ENCODE data around the gene OR14I1. TPM values are rescaled to one million over a fixed set of nuclear protein-coding genes. Genes with fewer than 3 reads are reported as not detected.

Gene OR14I1
- total RNA-seq, 2 experiments from 2014 or later = not detected

DNA sequence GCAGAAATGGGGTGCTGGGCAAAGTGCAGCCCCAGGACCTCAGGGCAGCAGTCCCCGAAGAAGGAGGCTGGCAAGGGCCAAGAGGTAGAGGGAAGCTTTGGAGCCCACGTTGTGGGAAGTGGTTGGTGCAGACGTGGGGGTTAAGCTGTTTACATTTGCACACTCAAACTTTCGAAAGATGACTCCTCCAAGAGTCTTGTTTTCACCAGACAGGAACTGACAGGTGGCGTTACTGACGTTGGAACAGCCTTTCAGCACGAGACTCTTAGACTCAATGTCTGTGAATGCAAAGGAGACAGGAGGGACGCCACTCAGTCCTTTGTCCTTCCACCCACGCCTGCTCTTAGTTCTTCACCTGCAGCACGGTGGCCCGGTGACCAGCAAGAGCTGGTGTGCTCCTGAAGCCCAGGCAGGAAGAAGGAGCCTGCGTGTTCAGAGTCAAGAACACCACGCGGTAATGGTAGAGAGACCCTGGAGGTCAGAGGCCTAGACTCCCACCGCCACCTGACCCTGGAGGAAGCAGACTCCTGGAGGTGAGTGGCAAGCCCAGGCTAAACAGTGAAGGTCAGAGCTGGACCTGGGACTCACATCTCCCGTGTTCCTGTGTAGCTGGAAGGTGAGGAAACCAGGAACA is 37.1 kb upstream of the OR14I1 start:
- Histone ChIP-seq H3K4me2 (ENCODE audit: low read length) (no peak overlapping the region), H3K9me3 (ENCODE audit: low read length) (no peaks in the 10 kb centered on the region), H3K4me1 (ENCODE audit: insufficient read depth, low read length, poor library complexity, severe bottlenecking) (no peaks in the 10 kb centered on the region), H3K27ac (ENCODE audit: low read depth, low read length, poor library complexity, severe bottlenecking) (no peak overlapping the region), H3K36me3 (ENCODE audit: insufficient read depth, low read length) (no peaks in the 10 kb centered on the region), H3K9me2 (ENCODE audit: insufficient read depth, low read length) (no peaks in the 10 kb centered on the region), H3K4me3 (ENCODE audit: low read depth, low read length, poor library complexity, severe bottlenecking) (no peak overlapping the region), H3K79me2 (ENCODE audit: insufficient read depth, low read depth, low read length) (no peaks in the 10 kb centered on the region), H4K20me1 (ENCODE audit: insufficient read depth, low read length) (no peaks in the 10 kb centered on the region), H2AFZ (ENCODE audit: low read length) (no peak overlapping the region; the same call in 1 of the 2 replicates)
- TF ChIP-seq, protein P1, sequence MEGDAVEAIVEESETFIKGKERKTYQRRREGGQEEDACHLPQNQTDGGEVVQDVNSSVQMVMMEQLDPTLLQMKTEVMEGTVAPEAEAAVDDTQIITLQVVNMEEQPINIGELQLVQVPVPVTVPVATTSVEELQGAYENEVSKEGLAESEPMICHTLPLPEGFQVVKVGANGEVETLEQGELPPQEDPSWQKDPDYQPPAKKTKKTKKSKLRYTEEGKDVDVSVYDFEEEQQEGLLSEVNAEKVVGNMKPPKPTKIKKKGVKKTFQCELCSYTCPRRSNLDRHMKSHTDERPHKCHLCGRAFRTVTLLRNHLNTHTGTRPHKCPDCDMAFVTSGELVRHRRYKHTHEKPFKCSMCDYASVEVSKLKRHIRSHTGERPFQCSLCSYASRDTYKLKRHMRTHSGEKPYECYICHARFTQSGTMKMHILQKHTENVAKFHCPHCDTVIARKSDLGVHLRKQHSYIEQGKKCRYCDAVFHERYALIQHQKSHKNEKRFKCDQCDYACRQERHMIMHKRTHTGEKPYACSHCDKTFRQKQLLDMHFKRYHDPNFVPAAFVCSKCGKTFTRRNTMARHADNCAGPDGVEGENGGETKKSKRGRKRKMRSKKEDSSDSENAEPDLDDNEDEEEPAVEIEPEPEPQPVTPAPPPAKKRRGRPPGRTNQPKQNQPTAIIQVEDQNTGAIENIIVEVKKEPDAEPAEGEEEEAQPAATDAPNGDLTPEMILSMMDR (conservative IDR thresholded peaks at IDR 0.05; ENCODE audit: low read length) = no peak
- no peak for TF ChIP-seq EZH2phosphoT487 (IDR thresholded peaks at IDR 0.05; ENCODE audit: borderline replicate concordance, low read depth, low read length)
- intact Hi-C loops (cut with micrococcal nuclease; ENCODE audit: unreplicated experiment) = loop anchor here (10.0 kb wide), 1 partner anchor 55 kb away; no protein-coding TSS in a partner anchor
- peak; percentile 29 for DNase-seq (ENCODE audit: low spot score)
- no TSS peak for BruUV-seq (replicated peaks)
- CTCF ChIA-PET (ENCODE audit: unreplicated experiment) = no interaction called here
- POLR2A ChIA-PET = no interaction called here

DNA sequence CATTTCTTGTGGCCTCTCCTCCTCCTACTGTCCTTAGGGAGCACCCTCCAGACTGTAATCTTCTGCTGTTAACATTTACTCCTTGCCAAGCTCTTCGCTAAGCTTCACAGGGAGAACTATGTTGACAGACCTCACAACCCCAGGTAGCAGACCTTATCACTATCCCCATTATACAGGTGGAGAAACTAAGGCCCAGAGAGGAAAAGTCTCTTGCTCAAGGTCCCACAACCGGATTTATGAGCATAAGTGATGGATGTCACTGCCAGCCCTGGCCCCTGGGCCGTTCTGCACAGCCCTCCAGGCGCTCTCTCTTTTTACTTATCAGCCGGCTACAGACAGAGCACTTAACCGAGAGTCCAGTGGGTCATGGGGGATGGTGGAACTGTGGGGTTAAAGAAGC is 34.9 kb upstream of the OR14I1 start:
- H3K36me3 ChIP-seq (ENCODE audit: insufficient read depth, low read length) = no peaks in the 10 kb centered on the region
- POLR2A ChIA-PET = no interaction called here
- no peak for DNase-seq (ENCODE audit: low spot score)
- CTCF ChIA-PET (ENCODE audit: unreplicated experiment) = no interaction called here
- no peaks in the 10 kb centered on the region for H4K20me1 ChIP-seq (ENCODE audit: insufficient read depth, low read length)
- H3K9me2 ChIP-seq (ENCODE audit: insufficient read depth, low read length) = no peaks in the 10 kb centered on the region
- H3K4me1 ChIP-seq (ENCODE audit: insufficient read depth, low read length, poor library complexity, severe bottlenecking) = no peaks in the 10 kb centered on the region
- no peaks in the 10 kb centered on the region for H3K9me3 ChIP-seq (ENCODE audit: low read length)
- no peaks in the 10 kb centered on the region for H3K79me2 ChIP-seq (ENCODE audit: insufficient read depth, low read depth, low read length)
- H2AFZ ChIP-seq (ENCODE audit: low read length) = no peak overlapping the region
- TF ChIP-seq, protein P1 (conservative IDR thresholded peaks at IDR 0.05; ENCODE audit: low read length) = no peak
- TF ChIP-seq EZH2phosphoT487 (IDR thresholded peaks at IDR 0.05; ENCODE audit: borderline replicate concordance, low read depth, low read length) = no peak
- no TSS peak for BruUV-seq (replicated peaks)
- no peak overlapping the region for H3K4me2 ChIP-seq (ENCODE audit: low read length)
- intact Hi-C loops (cut with micrococcal nuclease; ENCODE audit: unreplicated experiment) = no loop called here
- H3K27ac ChIP-seq (ENCODE audit: low read depth, low read length, poor library complexity, severe bottlenecking) = no peak overlapping the region
- no peak overlapping the region for H3K4me3 ChIP-seq (ENCODE audit: low read depth, low read length, poor library complexity, severe bottlenecking)

DNA sequence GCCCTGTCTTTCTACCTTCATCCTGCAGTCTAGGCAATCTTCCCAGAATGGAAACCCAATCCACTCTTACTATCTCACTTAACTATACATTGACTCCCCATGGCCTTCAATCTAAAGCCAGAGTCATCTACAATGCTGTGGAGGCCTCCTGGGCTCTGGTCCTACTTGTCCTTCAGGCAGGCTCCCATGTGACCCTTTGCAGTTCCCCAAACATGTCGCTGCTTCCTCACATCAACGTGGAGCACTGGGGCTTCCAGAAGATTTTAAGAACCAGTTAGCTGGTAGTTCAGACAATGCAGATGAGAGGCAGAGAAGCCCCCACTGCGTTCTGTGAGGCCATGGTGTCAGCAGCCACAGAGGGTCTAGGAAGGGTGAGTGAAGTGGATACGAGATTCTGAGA is 34.4 kb upstream of the OR14I1 start:
- Histone ChIP-seq H2AFZ (ENCODE audit: low read length) (no peak overlapping the region), H4K20me1 (ENCODE audit: insufficient read depth, low read length) (no peaks in the 10 kb centered on the region), H3K4me3 (ENCODE audit: low read depth, low read length, poor library complexity, severe bottlenecking) (no peak overlapping the region), H3K79me2 (ENCODE audit: insufficient read depth, low read depth, low read length) (no peaks in the 10 kb centered on the region), H3K4me1 (ENCODE audit: insufficient read depth, low read length, poor library complexity, severe bottlenecking) (no peaks in the 10 kb centered on the region), H3K9me2 (ENCODE audit: insufficient read depth, low read length) (no peaks in the 10 kb centered on the region), H3K27ac (ENCODE audit: low read depth, low read length, poor library complexity, severe bottlenecking) (no peak overlapping the region), H3K4me2 (ENCODE audit: low read length) (no peak overlapping the region), H3K36me3 (ENCODE audit: insufficient read depth, low read length) (no peaks in the 10 kb centered on the region), H3K9me3 (ENCODE audit: low read length) (no peaks in the 10 kb centered on the region)
- BruUV-seq (replicated peaks) = no TSS peak
- DNase-seq (ENCODE audit: low spot score) = no peak
- CTCF ChIA-PET (ENCODE audit: unreplicated experiment) = no interaction called here
- POLR2A ChIA-PET = interaction anchor here (1.0 kb wide), 1 partner anchor 33 kb away, joined by 5 read pairs; no protein-coding TSS in a partner anchor
- intact Hi-C loops (cut with micrococcal nuclease; ENCODE audit: unreplicated experiment) = no loop called here
- TF ChIP-seq, protein P1 (conservative IDR thresholded peaks at IDR 0.05; ENCODE audit: low read length) = no peak
- no peak for TF ChIP-seq EZH2phosphoT487 (IDR thresholded peaks at IDR 0.05; ENCODE audit: borderline replicate concordance, low read depth, low read length)

All from OCI-LY7 (cell line).